WI38 (cell line): ENCODE measurements around the gene TMEM222.
A peak's percentile ranks its signal among the peaks of the same experiment; 100 is the strongest.

Source experiments
- H3K4me3 ChIP-seq: 2 replicates; pipeline ENCODE4 v1.5.1; 2011; ENCODE audit warnings: low read depth, mild to moderate bottlenecking, control low read depth, low read length
- TF ChIP-seq, protein P1 (sequence below): IDR thresholded peaks from 2 replicates; pipeline ENCODE4 v1.5.1; 2012; ENCODE audit warnings: low read depth, mild to moderate bottlenecking, control low read depth, low read length

Gene TMEM222

GRCh38 chr1:27361044-27361402, 39.1 kb downstream of the TMEM222 start:
- H3K4me3 ChIP-seq = no peak overlapping the region
- TF ChIP-seq, protein P1, sequence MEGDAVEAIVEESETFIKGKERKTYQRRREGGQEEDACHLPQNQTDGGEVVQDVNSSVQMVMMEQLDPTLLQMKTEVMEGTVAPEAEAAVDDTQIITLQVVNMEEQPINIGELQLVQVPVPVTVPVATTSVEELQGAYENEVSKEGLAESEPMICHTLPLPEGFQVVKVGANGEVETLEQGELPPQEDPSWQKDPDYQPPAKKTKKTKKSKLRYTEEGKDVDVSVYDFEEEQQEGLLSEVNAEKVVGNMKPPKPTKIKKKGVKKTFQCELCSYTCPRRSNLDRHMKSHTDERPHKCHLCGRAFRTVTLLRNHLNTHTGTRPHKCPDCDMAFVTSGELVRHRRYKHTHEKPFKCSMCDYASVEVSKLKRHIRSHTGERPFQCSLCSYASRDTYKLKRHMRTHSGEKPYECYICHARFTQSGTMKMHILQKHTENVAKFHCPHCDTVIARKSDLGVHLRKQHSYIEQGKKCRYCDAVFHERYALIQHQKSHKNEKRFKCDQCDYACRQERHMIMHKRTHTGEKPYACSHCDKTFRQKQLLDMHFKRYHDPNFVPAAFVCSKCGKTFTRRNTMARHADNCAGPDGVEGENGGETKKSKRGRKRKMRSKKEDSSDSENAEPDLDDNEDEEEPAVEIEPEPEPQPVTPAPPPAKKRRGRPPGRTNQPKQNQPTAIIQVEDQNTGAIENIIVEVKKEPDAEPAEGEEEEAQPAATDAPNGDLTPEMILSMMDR = no peak

DNA sequence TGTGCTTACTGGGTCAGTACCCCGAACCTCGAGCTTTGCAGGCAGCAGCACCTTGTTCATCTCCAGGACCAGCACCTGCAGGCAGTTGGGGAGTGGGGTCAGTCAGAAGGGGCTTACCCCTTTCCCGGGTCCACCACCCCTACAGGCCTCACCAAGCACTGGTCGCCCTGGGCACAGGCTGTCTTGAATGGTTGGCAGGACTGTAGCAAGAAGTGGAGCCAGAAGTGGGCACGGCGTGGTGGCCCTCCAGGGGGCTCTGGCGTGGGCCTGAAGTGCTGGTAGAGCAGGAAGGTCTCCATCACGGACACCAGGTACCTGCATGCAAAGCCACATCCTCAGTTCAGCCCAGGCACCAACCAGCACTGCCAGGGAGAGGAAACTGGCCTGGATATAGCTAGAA, 39.6 kb downstream of the TMEM222 start:
- H3K4me3 ChIP-seq = no peak overlapping the region
- TF ChIP-seq, protein P1 = no peak

DNA sequence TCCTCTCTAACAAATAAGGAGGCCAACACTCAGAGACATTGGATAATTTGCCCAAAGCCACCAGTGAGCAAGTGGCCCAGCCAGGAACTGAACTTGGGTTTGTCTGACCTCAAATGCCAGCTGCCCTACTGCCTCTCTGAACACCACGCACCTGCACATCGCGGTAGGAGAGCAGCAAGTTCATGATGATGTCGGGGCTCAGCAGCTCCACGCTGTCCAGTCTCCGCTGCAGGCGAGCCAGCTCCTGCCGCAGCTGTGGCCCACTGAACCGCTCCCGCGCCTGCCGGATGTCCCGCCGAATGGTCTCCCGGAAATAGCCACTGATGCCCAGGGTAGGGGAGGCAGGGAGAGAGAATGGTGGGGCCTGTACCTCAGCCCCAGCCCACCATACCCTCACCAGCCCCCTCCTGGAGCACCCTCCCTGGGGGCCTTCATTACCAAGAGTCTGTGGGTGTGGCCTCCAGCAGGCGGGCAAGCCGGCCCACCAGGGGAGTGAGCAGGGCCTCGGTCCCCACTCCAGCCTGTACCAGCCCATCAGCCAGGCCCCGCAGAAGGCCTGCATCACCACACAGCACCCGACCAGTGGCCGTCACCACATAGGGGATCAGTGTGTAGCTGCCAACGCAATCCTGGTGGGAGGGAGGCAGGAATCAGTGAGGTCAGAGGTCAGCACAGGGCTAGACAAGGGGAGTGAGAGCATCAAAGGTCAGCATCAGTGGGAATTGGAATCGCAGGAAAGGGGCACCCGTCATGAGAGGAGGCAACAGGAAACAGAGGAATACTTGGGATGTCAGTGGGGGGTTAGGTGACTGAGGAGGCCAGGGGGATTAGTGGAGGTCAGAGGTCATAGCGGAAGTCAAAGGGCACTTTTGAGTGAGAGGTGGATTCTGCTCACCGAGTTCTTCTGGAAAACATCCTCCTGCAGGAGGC, 42.1 kb downstream of the TMEM222 start:
- no peak overlapping the region for H3K4me3 ChIP-seq
- TF ChIP-seq, protein P1 = no peak

- peak overlapping the region; percentile 61 for H3K4me3 ChIP-seq
- TF ChIP-seq, protein P1 = no peak
Measured at GRCh38 chr1:27364696-27365371, 42.9 kb downstream of the TMEM222 start.

- TF ChIP-seq, protein P1 = no peak
- H3K4me3 ChIP-seq = peak overlapping the region; percentile 61
Measured at GRCh38 chr1:27365372-27366112, 43.6 kb downstream of the TMEM222 start.

DNA sequence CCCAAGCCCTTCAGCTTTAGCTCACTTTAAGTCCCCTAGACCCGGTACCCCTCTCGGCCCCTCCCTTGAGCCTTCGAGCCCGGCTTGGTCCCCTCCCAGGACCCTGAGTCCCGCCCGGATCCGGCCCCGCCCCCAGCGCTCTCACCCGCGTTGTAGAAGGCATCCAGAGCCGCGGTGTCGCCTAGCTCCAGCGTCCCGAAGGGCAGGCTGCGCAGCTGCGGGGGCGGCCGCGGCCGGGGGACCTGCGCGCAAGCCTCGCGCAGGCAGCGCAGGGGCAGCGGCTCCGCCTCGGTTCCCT, 44.1 kb downstream of the TMEM222 start:
- TF ChIP-seq, protein P1 = no peak
- H3K4me3 ChIP-seq = peak overlapping the region; percentile 61
